WTC11 (cell line): ENCODE data around the gene IFNA10.

ENCODE experiments used
- AR ChIP-seq: fragments of 250-450 bp; sonication (Bioruptor Pico); IDR thresholded peaks from 2 replicates; pipeline ENCODE4 v1.9.0; 2021; ENCODE audit warnings: mild to moderate bottlenecking
- CTCF ChIP-seq: fragments of 200-600 bp; IDR thresholded peaks from 2 replicates; pipeline ENCODE4 v1.8.0; 2022; ENCODE audit warnings: antibody characterized with exemption
- ELF4 ChIP-seq: sonication (generic); formaldehyde crosslinking; IDR thresholded peaks from 2 replicates; pipeline ENCODE4 v1.8.1; 2022; ENCODE audit warnings: low read depth, mild to moderate bottlenecking, moderate library complexity, missing genetic modification reagents
- SMAD3 ChIP-seq: sonication (generic); formaldehyde crosslinking; IDR thresholded peaks from 2 replicates; pipeline ENCODE4 v1.8.0; 2022; ENCODE audit warnings: missing genetic modification reagents, mild to moderate bottlenecking, borderline replicate concordance
- SP1 ChIP-seq: sonication (generic); formaldehyde crosslinking; conservative IDR thresholded peaks from 2 replicates; pipeline ENCODE4 v1.8.1; 2022; ENCODE audit warnings: missing genetic modification reagents
- ZNF416 ChIP-seq: fragments of 250-450 bp; sonication (Bioruptor Pico); IDR thresholded peaks from 2 replicates; pipeline ENCODE4 v1.9.0; 2021; ENCODE audit warnings: mild to moderate bottlenecking, inconsistent platforms
- TF ChIP-seq, protein P1 (sequence below): sonication (generic); formaldehyde crosslinking; IDR thresholded peaks from 2 replicates; pipeline ENCODE4 v1.8.0; 2022; ENCODE audit warnings: mild to moderate bottlenecking, missing genetic modification reagents

- TF ChIP-seq SMAD3, result no peak
- TF ChIP-seq CTCF, result no peak
- TF ChIP-seq, protein P1, sequence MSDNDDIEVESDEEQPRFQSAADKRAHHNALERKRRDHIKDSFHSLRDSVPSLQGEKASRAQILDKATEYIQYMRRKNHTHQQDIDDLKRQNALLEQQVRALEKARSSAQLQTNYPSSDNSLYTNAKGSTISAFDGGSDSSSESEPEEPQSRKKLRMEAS (CRISPR knock-in tag), result no peak
- no peak for TF ChIP-seq SP1 (CRISPR knock-in tag)
- no peak for TF ChIP-seq ZNF416 (CRISPR knock-in tag)
- no peak for TF ChIP-seq AR (CRISPR knock-in tag)
- no peak for TF ChIP-seq ELF4 (CRISPR knock-in tag)
Measured at GRCh38 chr9:21160178-21160577, 46.8 kb downstream of the IFNA10 start.
